PFSK-1 (cell line): ENCODE data around the gene VPS29.

Source experiments
- POLR2AphosphoS5 ChIP-seq: IDR thresholded peaks from 2 replicates; pipeline ENCODE4 v1.6.1; 2012; ENCODE audit warnings: low read depth, mild to moderate bottlenecking, control low read depth, low read length, moderate library complexity
- SIN3A ChIP-seq: IDR thresholded peaks from 2 replicates; pipeline ENCODE4 v1.6.1; 2012; ENCODE audit warnings: mild to moderate bottlenecking, low read length, moderate library complexity, borderline replicate concordance; ENCODE audit not compliant: insufficient read depth
- TF ChIP-seq, protein P1 (sequence below), 2 experiments: IDR thresholded peaks; 2 replicates each; pipeline versions ENCODE4 v1.6.1 to v1.8.0; 2011 to 2012; ENCODE audit warnings: low read depth in 2 of 2, low read length in 2 of 2, control low read depth in 1 of 2, inconsistent platforms in 1 of 2, mild to moderate bottlenecking in 1 of 2, moderate library complexity in 1 of 2; ENCODE audit not compliant: insufficient read depth in 1 of 2

DNA sequence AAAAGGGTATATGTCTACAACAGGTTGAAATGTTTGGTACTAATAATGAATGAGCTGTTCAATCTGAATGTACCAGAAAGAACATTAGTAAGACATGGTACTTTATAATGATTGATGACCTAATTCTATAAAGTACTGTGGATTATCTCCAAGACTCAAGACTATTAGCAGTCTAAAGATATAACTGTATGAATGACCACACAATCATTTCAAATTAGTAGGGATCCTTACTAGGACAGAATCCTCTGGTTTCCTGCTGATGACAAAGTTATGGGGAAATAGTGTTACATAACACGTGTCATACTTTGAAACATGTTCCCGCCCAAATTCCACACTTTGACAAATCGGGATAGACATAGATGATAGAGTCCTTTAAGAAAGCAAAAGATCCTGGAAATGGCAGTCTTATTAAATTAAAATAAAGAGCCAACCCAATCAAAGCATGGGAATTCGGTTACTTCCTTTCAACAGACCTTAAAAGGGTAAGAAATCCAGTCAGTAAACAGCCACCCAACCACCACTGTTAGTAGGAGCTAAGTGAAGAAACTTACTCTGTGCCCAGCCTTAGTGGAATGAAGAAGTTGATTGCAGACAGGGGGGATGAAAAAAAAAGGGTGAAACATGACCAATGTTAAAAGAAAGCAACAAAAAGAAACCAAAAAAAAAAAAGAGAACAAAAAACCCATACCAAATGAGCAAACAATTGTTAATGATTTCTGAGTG lies 2.8 kb downstream of the VPS29 start:
- TF ChIP-seq POLR2AphosphoS5, result no peak
- TF ChIP-seq, protein P1, sequence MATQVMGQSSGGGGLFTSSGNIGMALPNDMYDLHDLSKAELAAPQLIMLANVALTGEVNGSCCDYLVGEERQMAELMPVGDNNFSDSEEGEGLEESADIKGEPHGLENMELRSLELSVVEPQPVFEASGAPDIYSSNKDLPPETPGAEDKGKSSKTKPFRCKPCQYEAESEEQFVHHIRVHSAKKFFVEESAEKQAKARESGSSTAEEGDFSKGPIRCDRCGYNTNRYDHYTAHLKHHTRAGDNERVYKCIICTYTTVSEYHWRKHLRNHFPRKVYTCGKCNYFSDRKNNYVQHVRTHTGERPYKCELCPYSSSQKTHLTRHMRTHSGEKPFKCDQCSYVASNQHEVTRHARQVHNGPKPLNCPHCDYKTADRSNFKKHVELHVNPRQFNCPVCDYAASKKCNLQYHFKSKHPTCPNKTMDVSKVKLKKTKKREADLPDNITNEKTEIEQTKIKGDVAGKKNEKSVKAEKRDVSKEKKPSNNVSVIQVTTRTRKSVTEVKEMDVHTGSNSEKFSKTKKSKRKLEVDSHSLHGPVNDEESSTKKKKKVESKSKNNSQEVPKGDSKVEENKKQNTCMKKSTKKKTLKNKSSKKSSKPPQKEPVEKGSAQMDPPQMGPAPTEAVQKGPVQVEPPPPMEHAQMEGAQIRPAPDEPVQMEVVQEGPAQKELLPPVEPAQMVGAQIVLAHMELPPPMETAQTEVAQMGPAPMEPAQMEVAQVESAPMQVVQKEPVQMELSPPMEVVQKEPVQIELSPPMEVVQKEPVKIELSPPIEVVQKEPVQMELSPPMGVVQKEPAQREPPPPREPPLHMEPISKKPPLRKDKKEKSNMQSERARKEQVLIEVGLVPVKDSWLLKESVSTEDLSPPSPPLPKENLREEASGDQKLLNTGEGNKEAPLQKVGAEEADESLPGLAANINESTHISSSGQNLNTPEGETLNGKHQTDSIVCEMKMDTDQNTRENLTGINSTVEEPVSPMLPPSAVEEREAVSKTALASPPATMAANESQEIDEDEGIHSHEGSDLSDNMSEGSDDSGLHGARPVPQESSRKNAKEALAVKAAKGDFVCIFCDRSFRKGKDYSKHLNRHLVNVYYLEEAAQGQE (IDR thresholded peaks at IDR 0.05; ENCODE audit: insufficient read depth in 1 of 2, low read depth in 2 of 2, low read length in 2 of 2), result no peak
- TF ChIP-seq SIN3A, result no peak
